OCI-LY7 (cell line): ENCODE measurements around the gene UGDH. TPM values are rescaled to one million over a fixed set of nuclear protein-coding genes. Genes with fewer than 3 reads are reported as not detected.

Experiments used
- BruUV-seq: library from RNA; stranded (reverse); fragments of 400-500 nt; replicated peaks from 2 replicates; lab custom pipeline; 2021; lab: Mats Ljungman, UMichigan
- CTCF ChIA-PET: fragments of 300-600 bp; sonication (Branson Sonifier 250); formaldehyde crosslinking; loops from one replicate; lab custom pipeline; 2022; ENCODE audit warnings: antibody characterized with exemption; ENCODE audit not compliant: unreplicated experiment; lab: Charles Lee
- POLR2A ChIA-PET: fragments of 300-600 bp; sonication (Branson Sonifier 250); formaldehyde crosslinking; loops from one replicate; lab custom pipeline; 2022; ENCODE audit warnings: antibody characterized with exemption; lab: Charles Lee
- DNase-seq: peaks from one replicate; pipeline ENCODE4 v3.0.0-alpha.2; 2015; ENCODE audit warnings: low spot score
- H2AFZ ChIP-seq: fragments of 200-600 bp; sonication (generic), shearing (Covaris generic); 2 replicates; pipeline ENCODE4 v1.6.1; 2014; ENCODE audit warnings: mild to moderate bottlenecking, antibody characterized with exemption, low read length, moderate library complexity
- H3K27ac ChIP-seq: fragments of 200-600 bp; sonication (generic); 2 replicates; pipeline ENCODE4 v1.5.1; 2014; ENCODE audit warnings: mixed run types, low read depth, mild to moderate bottlenecking, moderate library complexity, low read length, inconsistent platforms; ENCODE audit not compliant: poor library complexity, severe bottlenecking
- H3K36me3 ChIP-seq: fragments of 200-600 bp; sonication (generic); 2 replicates; pipeline ENCODE4 v1.6.1; 2014; ENCODE audit warnings: mild to moderate bottlenecking, antibody characterized with exemption, low read length, moderate library complexity, mixed read lengths; ENCODE audit not compliant: insufficient read depth
- H3K4me1 ChIP-seq: fragments of 200-600 bp; sonication (generic); 2 replicates; pipeline ENCODE4 v1.5.1; 2014; ENCODE audit warnings: mild to moderate bottlenecking, low read length; ENCODE audit not compliant: insufficient read depth, poor library complexity, severe bottlenecking
- H3K4me2 ChIP-seq: fragments of 200-600 bp; sonication (generic); 2 replicates; pipeline ENCODE4 v1.6.1; 2014; ENCODE audit warnings: mild to moderate bottlenecking, low read length
- H3K4me3 ChIP-seq: fragments of 200-600 bp; sonication (generic); 2 replicates; pipeline ENCODE4 v1.5.1; 2014; ENCODE audit warnings: mild to moderate bottlenecking, low read depth, low read length; ENCODE audit not compliant: poor library complexity, severe bottlenecking
- H3K79me2 ChIP-seq: fragments of 200-600 bp; sonication (generic); 2 replicates; pipeline ENCODE4 v1.6.1; 2016; ENCODE audit warnings: low read depth, mild to moderate bottlenecking, low read length, moderate library complexity, mixed read lengths; ENCODE audit not compliant: insufficient read depth
- H3K9me2 ChIP-seq: fragments of 200-600 bp; sonication (generic); 2 replicates; pipeline ENCODE4 v1.6.1; 2016; ENCODE audit warnings: mild to moderate bottlenecking, low read length, mixed read lengths; ENCODE audit not compliant: insufficient read depth
- H3K9me3 ChIP-seq: fragments of 200-600 bp; sonication (generic); 2 replicates; pipeline ENCODE4 v1.6.1; 2014; ENCODE audit warnings: mild to moderate bottlenecking, mixed run types, low read length, mixed read lengths
- H4K20me1 ChIP-seq: fragments of 200-600 bp; sonication (generic); 2 replicates; pipeline ENCODE4 v1.6.1; 2014; ENCODE audit warnings: mild to moderate bottlenecking, antibody characterized with exemption, low read length, moderate library complexity, mixed read lengths; ENCODE audit not compliant: insufficient read depth
- CTCF ChIP-seq: fragments of 200-600 bp; sonication (generic); conservative IDR thresholded peaks from 2 replicates; pipeline ENCODE4 v1.5.1; 2014; ENCODE audit warnings: mild to moderate bottlenecking, antibody characterized with exemption, low read length, moderate library complexity, mixed read lengths
- EZH2phosphoT487 ChIP-seq: fragments of 200-600 bp; sonication (generic); IDR thresholded peaks from 2 replicates; pipeline ENCODE4 v1.6.1; 2018; ENCODE audit warnings: low read depth, borderline replicate concordance, mild to moderate bottlenecking, mixed run types, antibody characterized with exemption, low read length, moderate library complexity, mixed read lengths
- intact Hi-C: fragments of 100-400 bp; cut with micrococcal nuclease; formaldehyde crosslinking; loops from one replicate; pipeline ENCODE4 v1.10.0; 2022; ENCODE audit not compliant: unreplicated experiment
- total RNA-seq, 2 experiments: library from RNA; depleted of rRNA in 1 of 2; stranded (reverse); fragments of >200 nt in 1 of 2; shearing (Covaris generic) in 1 of 2; gene quantifications; 2 replicates each; pipeline ENCODE4 v1.2.3, GENCODE V29; 2014 to 2022

The UGDH gene
- total RNA-seq, 2 experiments from 2014 or later: 8.1 to 33.6 TPM

DNA sequence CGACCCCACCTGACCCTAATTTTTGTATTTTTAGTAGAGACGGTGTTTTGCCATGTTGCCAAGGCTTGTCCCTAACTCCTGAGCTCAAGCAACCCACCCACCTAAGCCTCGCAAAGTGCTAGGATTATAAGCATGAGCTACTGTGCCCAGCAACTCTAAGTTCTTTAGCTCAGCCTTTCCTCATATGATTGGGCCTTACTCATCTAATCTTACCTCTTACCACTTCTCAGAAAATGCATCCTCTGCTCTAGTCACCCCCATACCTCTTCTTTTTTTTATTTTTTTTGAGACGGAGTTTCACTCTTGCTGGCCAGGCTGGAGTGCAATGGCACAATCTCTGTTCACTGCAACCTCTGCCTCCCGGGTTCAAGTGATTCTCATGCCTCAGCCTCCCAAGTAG lies 35.6 kb upstream of the UGDH start:
- CTCF ChIA-PET: no interaction called here
- TF ChIP-seq EZH2phosphoT487: no peak
- TF ChIP-seq CTCF: no peak
- H3K9me3 ChIP-seq: no peaks in the 10 kb centered on the region
- H4K20me1 ChIP-seq: no peaks in the 10 kb centered on the region
- no peak for DNase-seq
- no peaks in the 10 kb centered on the region for H3K36me3 ChIP-seq
- no peaks in the 10 kb centered on the region for H3K79me2 ChIP-seq
- POLR2A ChIA-PET: interaction anchor here (1.0 to 1.5 kb wide), 2 partner anchors 10 to 11 kb away, joined by 3 to 4 read pairs; no protein-coding TSS in a partner anchor
- no TSS peak for BruUV-seq
- no peak overlapping the region for H3K4me2 ChIP-seq
- no peak overlapping the region for H3K4me3 ChIP-seq
- no peak overlapping the region for H2AFZ ChIP-seq
- no peak overlapping the region for H3K27ac ChIP-seq
- intact Hi-C loops: no loop called here
- no peaks in the 10 kb centered on the region for H3K4me1 ChIP-seq
- no peaks in the 10 kb centered on the region for H3K9me2 ChIP-seq

GRCh38 chr4:39559626-39560025 lies 32.4 kb upstream of the UGDH start:
- intact Hi-C loops: no loop called here

More at GRCh38 chr4:39559626-39560025, 32.4 kb upstream of the UGDH start:
- no TSS peak for BruUV-seq
- ChIA-PET CTCF (no interaction called here), POLR2A (no interaction called here)
- Histone ChIP-seq H3K4me2 (no peak overlapping the region), H3K9me2 (no peaks in the 10 kb centered on the region), H3K79me2 (no peaks in the 10 kb centered on the region), H3K36me3 (no peaks in the 10 kb centered on the region), H3K27ac (no peak overlapping the region), H2AFZ (no peak overlapping the region), H3K9me3 (no peaks in the 10 kb centered on the region), H4K20me1 (no peaks in the 10 kb centered on the region), H3K4me3 (no peak overlapping the region), H3K4me1 (no peaks in the 10 kb centered on the region)
- TF ChIP-seq CTCF (no peak), EZH2phosphoT487 (no peak)
- DNase-seq: no peak
